GM19328 (cell line): ENCODE data around the gene MAP1LC3B.
"Not testable (repeated sequence)": the region's sequence is repeated elsewhere in the genome, so short reads cannot be mapped to it uniquely, and the experiment has no call there.

ENCODE experiments used
- ATAC-seq: cut with Tn5 transposase; IDR thresholded peaks from one replicate; pipeline ENCODE4 v1.9.1; 2021; ENCODE audit warnings: mild to moderate bottlenecking, moderate library complexity; ENCODE audit not compliant: unreplicated experiment

The MAP1LC3B gene

GRCh38 chr16:87380403-87380802 lies 11.7 kb upstream of the MAP1LC3B start:
- ATAC-seq, result no peak

GRCh38 chr16:87380881-87381280 lies 11.3 kb upstream of the MAP1LC3B start:
- ATAC-seq, result no peak

GRCh38 chr16:87382023-87382785 lies 9.9 kb upstream of the MAP1LC3B start:
- ATAC-seq, result no peak

- ATAC-seq, result peak; percentile 51
Measured at GRCh38 chr16:87383505-87384161, 8.5 kb upstream of the MAP1LC3B start, which contains the start of gene FBXO31. TSS of gene FBXO31 (minus strand) at chr16:87383776. CDS start at chr16:87383744, 32 bp downstream.

DNA sequence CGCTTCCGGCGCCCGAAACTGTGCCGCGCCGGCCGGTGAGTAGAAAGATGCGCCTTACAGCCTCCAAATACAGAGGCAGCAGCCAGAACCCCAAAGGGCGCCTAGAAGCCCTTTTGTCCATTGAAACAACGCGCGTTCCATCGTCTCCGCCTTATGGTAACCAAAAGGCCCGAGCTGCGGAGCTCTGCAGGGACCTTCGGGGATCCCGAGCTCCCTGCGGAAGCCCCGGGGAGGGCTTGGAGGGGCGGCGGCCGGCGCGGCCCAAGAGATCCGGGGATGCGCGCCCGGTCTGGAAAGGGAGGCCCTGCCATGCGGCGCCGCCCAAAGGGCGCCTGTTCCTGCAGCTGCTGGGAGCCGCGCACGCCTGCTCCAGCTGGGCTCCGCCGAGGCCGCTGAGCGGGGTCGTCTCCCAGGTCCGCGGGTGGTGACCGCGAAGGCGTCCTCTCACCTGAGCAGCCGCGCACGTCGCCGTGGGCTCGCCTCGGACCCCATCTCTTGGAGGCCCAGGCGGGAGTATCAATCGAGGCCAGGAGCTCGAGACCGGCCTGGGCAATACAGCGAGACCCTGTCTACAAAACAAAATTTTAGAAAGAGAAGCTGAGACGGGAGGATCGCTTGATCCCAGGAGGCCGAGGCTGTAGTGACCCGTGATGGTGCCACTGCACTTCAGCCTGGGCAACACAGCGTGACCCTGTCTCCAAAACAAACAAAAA lies 7.8 kb upstream of the MAP1LC3B start:
- ATAC-seq, result peak; percentile 12

- ATAC-seq, result not testable (repeated sequence)
Measured at GRCh38 chr16:87384875-87385167, 7.3 kb upstream of the MAP1LC3B start.

DNA sequence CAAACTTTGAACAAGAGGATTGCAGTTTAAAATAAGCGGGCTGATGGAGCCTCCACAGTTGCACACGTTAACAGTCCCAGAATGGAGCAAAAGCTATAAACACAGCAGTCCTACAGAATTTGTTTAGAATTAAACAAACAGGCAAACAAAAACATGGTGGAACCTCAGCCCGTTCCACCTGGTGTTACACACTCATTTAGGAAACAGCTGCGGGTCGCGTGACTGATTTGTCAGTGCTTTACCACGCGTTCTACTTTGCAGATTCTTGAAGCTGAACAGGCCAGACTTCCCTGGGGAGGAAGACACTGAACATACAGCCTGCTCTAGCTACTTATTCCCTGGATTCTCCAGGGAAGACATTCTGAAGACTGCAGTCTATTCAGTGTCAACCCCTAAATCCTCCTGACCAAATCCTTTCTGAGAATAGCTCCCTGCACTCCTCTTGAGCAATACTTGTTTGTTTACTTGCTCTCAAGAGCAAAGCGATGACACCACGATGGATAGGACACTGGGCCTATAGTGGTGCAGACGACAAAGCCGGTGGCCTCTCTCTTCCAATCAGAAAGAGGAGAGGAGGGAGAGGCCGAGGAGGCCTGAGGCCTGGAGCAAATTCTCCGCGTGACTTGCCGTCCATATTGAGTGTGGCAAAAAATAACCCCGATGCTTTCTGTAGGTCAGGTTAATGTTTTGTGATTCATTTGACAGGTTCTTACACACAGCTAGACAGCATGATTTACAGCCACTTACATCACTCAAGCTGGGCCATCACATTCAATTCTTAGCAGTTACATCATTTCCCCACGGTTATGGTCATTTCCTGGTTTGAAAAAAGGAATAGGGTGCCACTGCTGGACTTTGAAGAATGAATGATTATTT lies 4.0 kb upstream of the MAP1LC3B start:
- ATAC-seq, result peak; percentile 34

GRCh38 chr16:87388818-87389134 lies 3.4 kb upstream of the MAP1LC3B start:
- no peak for ATAC-seq

DNA sequence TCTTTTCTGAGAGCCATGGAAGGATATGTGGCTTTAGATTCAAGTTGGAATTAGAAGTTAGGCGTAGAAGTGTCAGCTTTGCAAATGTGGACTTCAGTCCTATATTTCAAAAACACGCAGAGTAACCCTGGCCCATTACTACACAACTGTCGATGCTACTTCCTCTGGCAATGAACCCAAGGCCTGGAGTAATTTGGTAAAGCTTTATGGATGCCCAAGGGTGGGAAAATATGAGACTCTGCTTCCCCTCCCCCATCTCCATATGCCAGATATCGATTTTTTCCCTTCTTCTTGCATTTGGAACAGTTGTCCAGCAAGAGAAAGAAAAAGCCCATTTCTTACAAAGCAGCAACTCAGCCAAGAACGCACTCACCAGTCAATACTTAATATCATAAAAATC lies 2.9 kb upstream of the MAP1LC3B start:
- no peak for ATAC-seq

DNA sequence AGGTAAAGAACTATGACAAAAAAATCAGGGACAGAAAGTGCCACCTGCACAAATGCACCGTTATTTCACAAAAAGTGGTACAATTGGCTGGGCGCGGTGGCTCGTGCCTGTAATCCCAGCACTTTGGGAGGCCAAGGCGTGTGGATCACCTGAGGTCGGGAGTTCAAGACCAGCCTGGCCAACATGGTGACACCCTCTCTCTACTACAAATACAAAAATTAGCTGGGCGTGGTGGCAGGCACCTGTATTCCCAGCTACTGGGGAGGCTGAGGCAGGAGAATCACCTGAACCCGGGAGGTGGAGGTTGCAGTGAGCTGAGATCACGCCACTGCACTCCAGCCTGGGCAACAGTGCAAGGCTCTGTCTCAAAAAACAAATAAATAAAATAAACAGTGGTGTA lies 2.2 kb upstream of the MAP1LC3B start:
- not testable (repeated sequence) for ATAC-seq

- no peak for ATAC-seq
Measured at GRCh38 chr16:87390641-87391323, 1.4 kb upstream of the MAP1LC3B start.

DNA sequence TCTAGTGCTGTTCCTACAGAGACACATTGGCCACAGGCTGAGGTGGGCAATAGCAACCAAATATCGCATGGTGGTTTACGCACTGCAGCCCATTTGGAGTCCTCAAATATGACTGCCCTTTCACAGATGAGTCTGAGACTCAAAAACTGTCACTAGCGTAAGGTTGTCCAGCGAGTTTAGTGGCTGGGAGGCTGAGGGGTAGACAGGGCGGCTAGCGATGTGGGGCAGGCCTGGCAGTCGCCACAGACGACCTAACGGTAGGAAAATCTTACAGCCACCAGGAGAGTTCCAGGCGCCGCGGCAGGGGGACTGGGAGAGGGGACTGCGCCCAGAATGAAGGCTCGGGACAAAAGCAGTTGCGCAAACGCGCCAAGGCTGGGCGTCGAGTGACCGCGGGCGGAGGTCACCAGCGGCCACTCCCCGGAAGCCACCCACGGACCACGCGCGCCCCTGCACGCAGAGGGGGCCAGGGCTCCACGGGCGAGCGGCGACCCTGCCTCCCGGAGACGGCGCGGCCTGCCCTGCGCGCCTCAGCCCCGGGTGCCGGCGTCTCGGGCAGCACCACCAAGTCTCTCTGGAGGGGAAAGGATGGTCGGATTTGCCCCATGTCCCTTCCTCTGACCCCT lies 699 bp upstream of the MAP1LC3B start:
- ATAC-seq, result no peak

DNA sequence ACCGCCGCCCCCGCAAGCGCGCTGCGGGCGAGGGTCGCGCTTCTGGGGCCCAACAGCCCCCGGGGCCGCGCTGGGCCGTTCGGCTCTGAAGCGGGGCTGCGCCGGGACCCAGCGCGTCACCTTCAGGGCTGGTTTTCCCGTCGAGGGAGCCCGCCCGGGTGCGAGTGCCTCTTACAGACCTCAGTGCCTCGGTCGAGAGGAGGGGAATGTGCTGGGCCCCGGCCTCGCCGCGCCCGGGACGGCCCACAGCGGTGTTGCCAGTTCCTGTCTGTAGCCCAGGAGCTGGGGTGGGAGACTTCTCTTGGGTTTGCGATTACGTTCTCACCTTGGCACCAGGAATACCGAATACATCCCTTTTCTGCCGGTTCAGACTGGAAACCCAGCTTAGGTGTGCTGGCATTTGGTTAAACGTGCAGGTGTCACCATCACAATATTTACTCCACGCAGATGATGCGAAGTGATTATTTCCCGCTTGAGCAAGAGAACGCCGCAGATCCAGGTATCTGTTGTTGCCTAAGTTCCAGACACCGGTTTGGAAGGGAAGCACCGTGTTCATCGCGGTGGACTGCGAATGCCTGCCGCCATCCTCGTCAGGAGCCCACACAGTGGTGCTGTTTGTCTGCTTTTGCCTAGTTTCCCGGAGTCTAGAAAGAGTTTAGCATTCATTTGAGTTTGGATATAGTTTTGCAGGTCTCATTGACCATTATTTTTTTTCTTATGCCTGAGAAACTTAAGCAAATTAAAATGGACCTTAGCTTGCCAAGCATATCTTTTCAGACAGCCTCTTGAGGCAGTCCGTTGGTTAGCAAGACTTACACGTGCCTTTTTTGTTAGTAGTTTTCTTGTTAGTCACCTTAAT lies 914 bp downstream of the MAP1LC3B start:
- ATAC-seq, result no peak

DNA sequence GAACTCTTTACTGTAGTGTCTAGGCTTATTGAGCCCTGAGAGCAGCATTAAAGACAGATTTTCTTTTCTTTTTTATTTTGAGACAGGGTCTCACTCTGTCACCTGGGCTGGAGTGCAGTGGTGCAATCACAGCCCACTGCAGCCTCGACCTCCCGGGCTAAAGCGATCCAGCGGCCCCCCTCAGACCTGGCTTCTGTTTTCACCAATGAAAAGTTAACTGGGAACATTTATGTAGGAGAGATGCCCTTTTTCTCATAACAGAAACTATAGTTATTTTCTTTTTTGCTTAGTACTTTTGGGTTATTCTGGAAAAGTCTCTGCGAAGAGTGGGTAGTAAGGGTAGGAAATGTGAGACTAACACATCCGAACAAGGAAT lies 1.5 kb downstream of the MAP1LC3B start:
- no peak for ATAC-seq

DNA sequence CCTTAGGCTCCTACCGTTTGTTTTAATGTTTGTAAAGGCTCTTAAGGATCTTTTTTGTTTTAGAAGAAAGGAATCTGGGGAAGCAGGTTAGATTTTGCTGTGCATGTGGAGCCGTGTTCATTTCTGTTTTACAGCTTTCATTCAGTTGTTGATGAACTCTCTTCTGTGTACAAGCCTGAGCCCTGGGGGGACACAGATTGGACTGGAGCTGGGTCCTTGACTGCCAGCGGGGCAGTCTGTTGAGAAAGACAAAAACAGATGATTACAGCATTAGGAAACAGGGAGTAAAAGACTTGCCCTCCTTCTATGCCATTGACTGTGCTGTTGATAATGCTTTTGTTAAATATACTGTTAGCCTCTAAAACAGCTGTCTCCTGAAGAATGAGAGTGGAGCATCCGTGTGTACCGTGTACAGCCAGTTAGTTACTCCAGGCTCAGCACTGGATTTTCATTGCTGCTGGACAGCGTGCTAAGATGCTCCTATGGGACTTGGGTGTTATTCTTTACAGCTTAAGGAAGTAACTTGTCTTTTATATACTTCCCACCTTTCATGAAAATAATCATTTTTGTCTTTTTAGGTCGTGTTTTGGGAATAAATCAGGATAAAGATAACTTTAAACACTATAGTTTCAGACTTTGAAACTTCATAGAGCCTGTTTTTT lies 3.2 kb downstream of the MAP1LC3B start:
- no peak for ATAC-seq

- ATAC-seq, result no peak
Measured at GRCh38 chr16:87404764-87405625, 12.9 kb downstream of the MAP1LC3B start.

DNA sequence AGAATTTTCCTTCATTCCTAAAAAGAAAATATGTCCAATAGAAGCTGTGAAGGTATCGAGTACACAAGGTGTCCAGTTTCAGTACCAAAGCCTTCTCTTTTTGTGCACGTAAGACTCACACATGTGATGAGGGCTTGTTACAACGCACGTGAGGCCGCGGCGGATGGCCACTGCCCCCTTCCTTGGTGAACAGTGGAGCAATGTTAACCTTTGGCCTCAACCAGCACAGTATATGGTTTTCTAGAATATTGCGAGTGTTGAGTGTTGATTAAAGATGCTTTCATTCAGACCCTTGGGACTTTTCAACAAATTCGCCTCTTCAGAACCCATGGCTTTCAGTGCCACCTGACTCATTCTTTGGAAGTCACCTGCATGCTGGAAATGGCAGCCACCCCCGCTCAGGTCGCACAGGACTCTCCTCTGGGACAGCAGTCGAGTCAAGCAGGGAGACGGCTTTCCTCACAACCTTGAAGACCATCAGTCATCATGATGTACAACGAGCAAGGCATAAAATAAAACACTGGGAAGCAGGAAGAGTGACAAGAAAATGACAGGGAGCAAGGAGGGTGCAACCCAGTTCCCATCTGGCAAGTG lies 14.5 kb downstream of the MAP1LC3B start:
- no peak for ATAC-seq
